Spinal cord (tissue), 10 donors: ENCODE data around the gene RAP1GAP2. TPM values are rescaled to one million over a fixed set of nuclear protein-coding genes. Genes with fewer than 3 reads are reported as not detected.
"Not testable (repeated sequence)": the region's sequence is repeated elsewhere in the genome, so short reads cannot be mapped to it uniquely, and the experiment has no call there.

ENCODE experiments used
- DNase-seq, 6 donors: peaks; one replicate each; pipeline versions ENCODE4 v3.0.0 to v3.0.0-alpha.2; 2013 to 2015; ENCODE audit warnings: low spot score in 6 of 6, low read depth in 4 of 6
- H3K27ac ChIP-seq: one replicate; pipeline ENCODE4 v1.5.1; 2013; ENCODE audit warnings: low read depth, low read length, control low read depth
- H3K27me3 ChIP-seq: one replicate; pipeline ENCODE4 v1.6.1; 2013; ENCODE audit warnings: low read length; ENCODE audit not compliant: control insufficient read depth, insufficient read depth
- H3K36me3 ChIP-seq: one replicate; pipeline ENCODE4 v1.6.1; 2013; ENCODE audit warnings: low read length; ENCODE audit not compliant: control insufficient read depth, insufficient read depth
- H3K4me1 ChIP-seq: one replicate; pipeline ENCODE4 v1.6.1; 2013; ENCODE audit warnings: low read length; ENCODE audit not compliant: control insufficient read depth, insufficient read depth
- H3K4me3 ChIP-seq: one replicate; pipeline ENCODE4 v1.5.1; 2013; ENCODE audit warnings: low read depth, low read length, control low read depth
- H3K9me3 ChIP-seq: one replicate; pipeline ENCODE4 v1.6.1; 2013; ENCODE audit warnings: low read length; ENCODE audit not compliant: control insufficient read depth, insufficient read depth
- WGBS: methylation state at CpG from one replicate; pipeline ENCODE4 v1.1.5; 2013; ENCODE audit warnings: missing lambda C conversion rate; ENCODE audit not compliant: insufficient coverage; 5-methylcytosine and 5-hydroxymethylcytosine counted together
- polyA plus RNA-seq, 2 donors: library from polyadenylated mRNA; unstranded; fragments of 120-200 nt; gene quantifications; one replicate each; pipeline ENCODE4 v1.2.1, GENCODE V29; 2013; ENCODE audit not compliant: insufficient read length in 2 of 2
- total RNA-seq, 2 donors: library from RNA; depleted of rRNA in 1 of 2; stranded (reverse); fragments of 120-200 nt in 1 of 2; fragments of >200 nt in 1 of 2; gene quantifications; one replicate each; pipeline versions ENCODE4 v1.2.3 to v1.2.4, GENCODE V29; 2013 to 2014
- donor health status: healthy.

RAP1GAP2 gene
- total and polyA plus RNA-seq, 4 donors, result 7.4 to 22.0 (median 16.1) TPM

GRCh38 chr17:3024346-3024745, 228.1 kb downstream of the RAP1GAP2 start:
- WGBS, result no CpG with 5 or more reads among the region's 2 CpGs
- Histone ChIP-seq H3K36me3 (peaks cover 33% of the 10 kb centered on the region), H3K27me3 (no peaks in the 10 kb centered on the region), H3K4me3 (no peak overlapping the region), H3K4me1 (peaks cover 3% of the 10 kb centered on the region), H3K9me3 (no peaks in the 10 kb centered on the region), H3K27ac (no peak overlapping the region)
- no peak for DNase-seq

GRCh38 chr17:3025421-3026124, 229.3 kb downstream of the RAP1GAP2 start:
- no peak overlapping the region for H3K27ac ChIP-seq
- H3K4me1 ChIP-seq, result peaks cover 3% of the 10 kb centered on the region
- H3K4me3 ChIP-seq, result no peak overlapping the region
- H3K27me3 ChIP-seq, result no peaks in the 10 kb centered on the region
- 96% methylated on average over 5 of the region's 17 CpGs for WGBS
- no peaks in the 10 kb centered on the region for H3K9me3 ChIP-seq
- no peak for DNase-seq
- peaks cover 28% of the 10 kb centered on the region for H3K36me3 ChIP-seq

GRCh38 chr17:3026125-3026855, 230.1 kb downstream of the RAP1GAP2 start:
- Histone ChIP-seq H3K9me3 (no peaks in the 10 kb centered on the region), H3K4me3 (no peak overlapping the region), H3K36me3 (peaks cover 34% of the 10 kb centered on the region), H3K27ac (no peak overlapping the region), H3K4me1 (peaks cover 3% of the 10 kb centered on the region), H3K27me3 (no peaks in the 10 kb centered on the region)
- 78% methylated on average over 26 of the region's 26 CpGs for WGBS
- DNase-seq, result no peak

- Histone ChIP-seq H3K36me3 (peaks cover 34% of the 10 kb centered on the region), H3K4me1 (peaks cover 3% of the 10 kb centered on the region), H3K9me3 (no peaks in the 10 kb centered on the region), H3K27ac (no peak overlapping the region), H3K27me3 (no peaks in the 10 kb centered on the region), H3K4me3 (no peak overlapping the region)
- 65% methylated on average over 23 of the region's 31 CpGs for WGBS
- no peak for DNase-seq
Observed at GRCh38 chr17:3026856-3027751, 230.9 kb downstream of the RAP1GAP2 start.

GRCh38 chr17:3027786-3028532, 231.7 kb downstream of the RAP1GAP2 start:
- Histone ChIP-seq H3K27me3 (no peaks in the 10 kb centered on the region), H3K36me3 (peaks cover 40% of the 10 kb centered on the region), H3K27ac (no peak overlapping the region), H3K9me3 (no peaks in the 10 kb centered on the region), H3K4me1 (peaks cover 3% of the 10 kb centered on the region), H3K4me3 (no peak overlapping the region)
- 78% methylated on average over 16 of the region's 18 CpGs for WGBS
- DNase-seq, result no peak

GRCh38 chr17:3029213-3029913, 233.1 kb downstream of the RAP1GAP2 start:
- Histone ChIP-seq H3K27me3 (no peaks in the 10 kb centered on the region), H3K36me3 (peaks cover 46% of the 10 kb centered on the region), H3K9me3 (no peaks in the 10 kb centered on the region), H3K27ac (no peak overlapping the region), H3K4me3 (no peak overlapping the region), H3K4me1 (peaks cover 3% of the 10 kb centered on the region)
- WGBS, result 92% methylated on average over 9 of the region's 19 CpGs
- DNase-seq, result no peak

GRCh38 chr17:3030096-3030495, 233.9 kb downstream of the RAP1GAP2 start:
- 80% methylated on average over 3 of the region's 7 CpGs for WGBS
- Histone ChIP-seq H3K36me3 (peaks cover 50% of the 10 kb centered on the region), H3K27me3 (no peaks in the 10 kb centered on the region), H3K9me3 (no peaks in the 10 kb centered on the region), H3K27ac (no peak overlapping the region), H3K4me3 (no peak overlapping the region), H3K4me1 (peaks cover 3% of the 10 kb centered on the region)
- no peak for DNase-seq

GRCh38 chr17:3030852-3031470, 234.7 kb downstream of the RAP1GAP2 start:
- H3K27me3 ChIP-seq, H3K4me3 ChIP-seq, H3K4me1 ChIP-seq, DNase-seq, H3K27ac ChIP-seq, H3K9me3 ChIP-seq: not testable (repeated sequence)
- H3K36me3 ChIP-seq, result peaks cover 50% of the 10 kb centered on the region
- 90% methylated on average over 10 of the region's 14 CpGs for WGBS
